Choroid plexus epithelial cell (primary cell): ENCODE measurements around the gene BCAR1.

Source experiments
- DNase-seq: peaks from one replicate; pipeline ENCODE4 v3.0.0-alpha.2; 2010; ENCODE audit warnings: low read depth
- H3K4me3 ChIP-seq: 2 replicates; pipeline ENCODE4 v1.5.1; 2011; ENCODE audit warnings: low read depth, mild to moderate bottlenecking, control low read depth, low read length, moderate library complexity
- CTCF ChIP-seq: conservative IDR thresholded peaks from 2 replicates; pipeline ENCODE4 v1.5.1; 2011; ENCODE audit warnings: low read depth, mild to moderate bottlenecking, control low read depth, inconsistent platforms, low read length, moderate library complexity

Gene BCAR1

GRCh38 chr16:75263291-75263962, 12.0 kb upstream of the BCAR1 start:
- TF ChIP-seq CTCF: no peak
- peak overlapping the region; percentile 92 for H3K4me3 ChIP-seq
- no peak for DNase-seq

GRCh38 chr16:75262800-75263127, 11.3 kb upstream of the BCAR1 start:
- TF ChIP-seq CTCF: no peak

GRCh38 chr16:75262104-75262799, 10.8 kb upstream of the BCAR1 start:
- no peak for TF ChIP-seq CTCF
- DNase-seq: peak; percentile 38
- no peak overlapping the region for H3K4me3 ChIP-seq

More at GRCh38 chr16:75262800-75263127, 11.3 kb upstream of the BCAR1 start:
- H3K4me3 ChIP-seq: no peak overlapping the region
- no peak for DNase-seq

- H3K4me3 ChIP-seq: no peak overlapping the region
- no peak for TF ChIP-seq CTCF
- DNase-seq: no peak
Measured at GRCh38 chr16:75261590-75262078, 10.2 kb upstream of the BCAR1 start.

- DNase-seq: no peak
- no peak for TF ChIP-seq CTCF
- no peak overlapping the region for H3K4me3 ChIP-seq
Measured at GRCh38 chr16:75260851-75261589, 9.6 kb upstream of the BCAR1 start.

- TF ChIP-seq CTCF: no peak
- DNase-seq: no peak
- no peak overlapping the region for H3K4me3 ChIP-seq
Measured at GRCh38 chr16:75258807-75259141, 7.3 kb upstream of the BCAR1 start.
